Measurements from ENCODE around the gene PGLYRP4. TPM values are rescaled to one million over a fixed set of nuclear protein-coding genes. Genes with fewer than 3 reads are reported as not detected.

Gene PGLYRP4
- polyA plus RNA-seq, 1 donor: 0.31 TPM

DNA sequence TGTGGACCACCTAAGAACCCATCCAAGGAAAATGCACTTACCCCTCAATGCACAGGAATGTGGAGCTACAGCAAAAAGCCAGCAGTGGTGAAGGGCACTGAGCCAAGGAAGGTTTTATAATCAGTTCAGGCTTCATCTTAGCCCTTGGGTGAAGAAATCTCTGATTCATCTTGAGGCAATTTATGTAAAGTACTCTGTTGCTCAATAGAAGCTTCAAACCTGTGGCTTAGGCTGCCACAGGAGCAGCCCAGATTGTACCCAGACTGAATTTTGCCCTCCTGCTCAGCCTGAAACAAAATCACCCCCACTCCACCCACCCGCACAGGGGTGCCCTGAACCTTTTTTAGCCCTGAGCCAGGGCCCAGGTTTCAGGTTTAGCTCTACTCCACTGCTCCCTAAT is 26.9 kb upstream of the PGLYRP4 start, which contains the start of gene S100A12:
Gene S100A12, minus strand, starts transcription at position 111 of the 400 bp plus-strand sequence. CDS start 1,029 bp downstream, outside the sequence.
- no peaks in the 10 kb centered on the region for H3K27me3 ChIP-seq (ENCODE audit: control insufficient read depth, insufficient read depth, low read length)
- no peak within 1 kb of the TSS for H3K4me3 ChIP-seq (ENCODE audit: low read length)
- H3K9me3 ChIP-seq (ENCODE audit: control insufficient read depth, low read depth, low read length): peaks cover under 1% of the 10 kb centered on the region
- no CpG with 5 or more reads among the region's 1 CpG for WGBS (ENCODE audit: insufficient coverage, low lambda C conversion rate)
- peak; percentile 70 to 83 for DNase-seq
- H3K4me1 ChIP-seq (ENCODE audit: control insufficient read depth, insufficient read depth, low read length): peaks cover 58% of the 10 kb centered on the region
- H3K27ac ChIP-seq (ENCODE audit: low read length): peak within 1 kb of the TSS; percentile 68
- no peaks in the 10 kb centered on the region for H3K36me3 ChIP-seq (ENCODE audit: control insufficient read depth, insufficient read depth, low read length)

DNA sequence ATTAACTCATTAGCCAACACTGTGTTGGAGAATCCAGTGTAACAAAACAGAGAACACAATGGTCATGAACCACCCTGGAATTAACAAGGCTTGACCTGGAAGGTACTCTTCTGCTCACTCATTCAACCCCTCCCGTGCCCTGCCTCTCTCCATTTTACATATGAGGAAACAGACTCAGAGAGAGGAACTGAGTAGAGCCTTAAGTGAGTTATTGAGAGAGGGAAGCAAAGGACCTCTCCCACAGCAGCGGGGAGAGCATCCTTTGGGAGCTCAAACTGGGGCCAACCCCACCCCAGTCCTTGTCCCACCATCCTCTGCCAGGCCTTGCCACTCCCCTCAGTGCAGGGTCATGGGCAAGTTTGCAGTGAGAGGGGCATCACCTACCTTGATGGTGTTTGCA is 25.4 kb upstream of the PGLYRP4 start:
- H3K4me1 ChIP-seq (ENCODE audit: control insufficient read depth, insufficient read depth, low read length): peaks cover 71% of the 10 kb centered on the region
- H3K4me3 ChIP-seq (ENCODE audit: low read length): no peak overlapping the region
- H3K27ac ChIP-seq (ENCODE audit: low read length): no peak overlapping the region
- no CpG with 5 or more reads among the region's 2 CpGs for WGBS (ENCODE audit: insufficient coverage, low lambda C conversion rate)
- no peaks in the 10 kb centered on the region for H3K36me3 ChIP-seq (ENCODE audit: control insufficient read depth, insufficient read depth, low read length)
- no peak for DNase-seq
- H3K27me3 ChIP-seq (ENCODE audit: control insufficient read depth, insufficient read depth, low read length): no peaks in the 10 kb centered on the region
- no peaks in the 10 kb centered on the region for H3K9me3 ChIP-seq (ENCODE audit: control insufficient read depth, low read depth, low read length)

DNA sequence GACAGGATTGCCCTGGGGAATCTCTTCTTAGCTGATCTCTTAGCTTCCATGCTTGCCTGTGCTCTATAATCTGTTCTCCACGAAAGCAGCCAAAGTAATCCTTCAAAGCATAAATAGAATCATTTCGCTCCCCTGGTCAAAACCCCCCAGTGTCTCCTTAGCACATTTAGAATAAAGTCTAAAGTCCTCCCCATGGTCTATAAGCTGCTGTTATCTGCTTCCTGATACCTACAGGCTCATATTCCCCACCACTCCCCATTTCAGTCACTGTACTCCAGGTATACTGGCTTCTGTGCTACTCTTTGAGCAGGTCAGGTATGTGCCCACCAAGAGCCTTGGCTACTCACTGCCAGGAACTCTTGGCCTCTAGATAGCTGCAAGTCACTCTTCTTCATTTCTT is 23.9 kb upstream of the PGLYRP4 start:
- H3K4me3 ChIP-seq (ENCODE audit: low read length): no peak overlapping the region
- no peaks in the 10 kb centered on the region for H3K36me3 ChIP-seq (ENCODE audit: control insufficient read depth, insufficient read depth, low read length)
- H3K27ac ChIP-seq (ENCODE audit: low read length): peak overlapping the region; percentile 54
- H3K9me3 ChIP-seq (ENCODE audit: control insufficient read depth, low read depth, low read length): no peaks in the 10 kb centered on the region
- peaks cover 81% of the 10 kb centered on the region for H3K4me1 ChIP-seq (ENCODE audit: control insufficient read depth, insufficient read depth, low read length)
- peak; percentile 51 to 80 for DNase-seq
- no CpG with 5 or more reads among the region's 2 CpGs for WGBS (ENCODE audit: insufficient coverage, low lambda C conversion rate)
- no peaks in the 10 kb centered on the region for H3K27me3 ChIP-seq (ENCODE audit: control insufficient read depth, insufficient read depth, low read length)

DNA sequence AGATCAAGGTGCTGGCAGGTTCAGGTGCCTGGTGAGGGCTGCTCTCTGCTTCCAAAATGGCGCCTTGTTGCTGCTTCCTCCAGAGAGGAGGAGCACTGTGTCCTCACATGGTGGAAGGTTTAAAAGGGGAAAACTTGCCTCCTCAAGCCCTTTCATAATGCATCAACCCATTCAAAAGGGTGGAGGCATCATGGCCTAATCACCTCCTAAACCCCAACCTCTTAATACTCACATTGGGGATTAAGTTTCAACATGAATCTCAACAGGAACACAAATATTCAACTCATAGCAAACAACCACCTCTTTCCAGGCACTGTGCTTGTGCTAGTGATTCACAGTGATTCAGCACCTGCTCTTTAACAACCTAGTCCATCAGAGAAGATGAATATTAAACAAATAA is 22.6 kb upstream of the PGLYRP4 start:
- Histone ChIP-seq H3K9me3 (ENCODE audit: control insufficient read depth, low read depth, low read length) (no peaks in the 10 kb centered on the region), H3K4me1 (ENCODE audit: control insufficient read depth, insufficient read depth, low read length) (peaks cover 69% of the 10 kb centered on the region), H3K27ac (ENCODE audit: low read length) (no peak overlapping the region), H3K27me3 (ENCODE audit: control insufficient read depth, insufficient read depth, low read length) (no peaks in the 10 kb centered on the region), H3K4me3 (ENCODE audit: low read length) (no peak overlapping the region), H3K36me3 (ENCODE audit: control insufficient read depth, insufficient read depth, low read length) (no peaks in the 10 kb centered on the region)
- DNase-seq: no peak
- no CpG with 5 or more reads among the region's 1 CpG for WGBS (ENCODE audit: insufficient coverage, low lambda C conversion rate)

DNA sequence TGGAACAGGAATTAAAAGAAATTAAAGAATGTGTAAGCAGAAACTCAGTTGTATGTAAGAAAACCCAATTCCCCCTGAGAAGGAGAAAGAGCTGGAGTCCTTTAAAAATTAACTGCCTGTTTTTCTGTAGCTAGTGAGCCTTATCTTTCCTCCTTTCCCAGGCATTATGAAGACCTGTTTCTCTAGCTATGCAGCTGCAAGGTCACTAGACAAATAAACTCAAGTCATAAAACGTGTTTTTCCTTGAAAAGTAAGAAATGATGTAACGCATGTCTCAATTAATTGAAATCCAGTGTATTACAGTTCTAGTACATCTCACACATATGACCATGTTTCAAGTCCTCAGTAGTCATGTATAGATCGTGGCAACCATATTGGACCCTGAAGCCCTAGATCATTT is 21.5 kb upstream of the PGLYRP4 start:
- Histone ChIP-seq H3K36me3 (ENCODE audit: control insufficient read depth, insufficient read depth, low read length) (no peaks in the 10 kb centered on the region), H3K27me3 (ENCODE audit: control insufficient read depth, insufficient read depth, low read length) (no peaks in the 10 kb centered on the region), H3K4me1 (ENCODE audit: control insufficient read depth, insufficient read depth, low read length) (peaks cover 67% of the 10 kb centered on the region), H3K4me3 (ENCODE audit: low read length) (no peak overlapping the region), H3K9me3 (ENCODE audit: control insufficient read depth, low read depth, low read length) (no peaks in the 10 kb centered on the region), H3K27ac (ENCODE audit: low read length) (peak overlapping the region; percentile 59)
- WGBS (ENCODE audit: insufficient coverage, low lambda C conversion rate): no CpG with 5 or more reads among the region's 3 CpGs
- DNase-seq: peak; percentile 38 to 75

DNA sequence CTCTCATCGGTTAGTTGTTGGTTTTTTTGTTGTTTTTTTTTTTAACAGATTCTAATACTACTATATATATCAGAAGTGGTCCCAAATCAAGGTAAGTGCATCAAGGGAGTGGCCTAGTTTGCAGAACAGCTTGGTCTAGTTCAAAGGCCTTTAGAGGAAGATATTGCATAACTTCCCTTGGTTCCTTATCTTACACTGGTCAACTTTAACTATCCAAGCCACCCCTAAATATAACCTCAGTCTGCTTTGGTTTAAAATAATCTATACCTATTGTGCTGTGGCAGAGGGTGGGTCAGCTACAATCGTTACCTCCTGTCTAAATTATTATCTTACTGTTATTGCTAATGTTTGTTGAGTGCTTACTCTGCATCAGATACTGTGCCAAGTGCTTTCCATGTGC is 19.9 kb upstream of the PGLYRP4 start:
- peaks cover 72% of the 10 kb centered on the region for H3K4me1 ChIP-seq (ENCODE audit: control insufficient read depth, insufficient read depth, low read length)
- H3K4me3 ChIP-seq (ENCODE audit: low read length): no peak overlapping the region
- H3K27me3 ChIP-seq (ENCODE audit: control insufficient read depth, insufficient read depth, low read length): no peaks in the 10 kb centered on the region
- no CpG with 5 or more reads among the region's 2 CpGs for WGBS (ENCODE audit: insufficient coverage, low lambda C conversion rate)
- no peaks in the 10 kb centered on the region for H3K36me3 ChIP-seq (ENCODE audit: control insufficient read depth, insufficient read depth, low read length)
- DNase-seq: peak in 1 of 2 donors; percentile 62
- H3K27ac ChIP-seq (ENCODE audit: low read length): no peak overlapping the region
- H3K9me3 ChIP-seq (ENCODE audit: control insufficient read depth, low read depth, low read length): no peaks in the 10 kb centered on the region

DNA sequence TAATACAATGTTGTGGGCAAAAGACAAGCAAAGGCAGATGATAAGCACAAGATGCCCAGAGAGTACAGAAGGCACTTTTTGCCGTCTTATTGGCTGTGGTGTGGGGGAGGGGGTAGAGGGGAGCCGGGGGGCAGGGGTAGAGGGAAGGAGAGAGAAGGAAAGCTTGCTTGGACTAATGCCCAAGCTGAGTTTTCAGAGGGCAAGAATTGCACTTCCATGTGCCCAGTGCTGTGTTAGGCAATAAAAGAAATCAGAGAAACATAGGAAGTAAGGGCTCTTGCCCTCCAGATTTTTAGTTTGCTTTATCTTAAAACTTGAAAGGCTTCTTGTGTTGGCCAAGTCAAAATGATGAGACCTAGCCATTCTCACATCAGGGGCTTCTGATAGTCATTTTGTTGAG is 18.4 kb upstream of the PGLYRP4 start:
- Histone ChIP-seq H3K4me3 (ENCODE audit: low read length) (no peak overlapping the region), H3K27ac (ENCODE audit: low read length) (no peak overlapping the region), H3K36me3 (ENCODE audit: control insufficient read depth, insufficient read depth, low read length) (no peaks in the 10 kb centered on the region), H3K9me3 (ENCODE audit: control insufficient read depth, low read depth, low read length) (no peaks in the 10 kb centered on the region), H3K4me1 (ENCODE audit: control insufficient read depth, insufficient read depth, low read length) (peaks cover 76% of the 10 kb centered on the region), H3K27me3 (ENCODE audit: control insufficient read depth, insufficient read depth, low read length) (no peaks in the 10 kb centered on the region)
- DNase-seq: no peak
- WGBS (ENCODE audit: insufficient coverage, low lambda C conversion rate): no CpG with 5 or more reads among the region's 2 CpGs

DNA sequence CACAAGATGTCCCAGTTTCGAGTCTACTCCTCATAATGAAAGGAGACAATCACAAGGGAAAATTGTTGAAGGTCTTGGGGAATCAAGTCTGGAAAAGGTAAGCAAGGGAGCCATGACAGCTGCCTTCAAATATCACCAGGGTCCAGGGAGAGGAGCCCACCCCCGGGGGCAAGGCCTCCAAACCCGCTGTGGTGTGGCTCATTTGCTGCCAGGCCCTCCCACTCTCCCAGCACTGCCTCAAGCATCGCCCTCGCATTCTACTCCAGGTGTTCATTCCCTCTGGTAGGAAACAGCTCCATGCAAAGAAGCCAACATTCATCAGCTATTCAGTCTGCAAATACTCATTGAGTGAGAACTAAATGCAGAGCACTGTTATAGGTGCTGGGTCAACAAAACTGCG is 17.6 kb upstream of the PGLYRP4 start:
- Histone ChIP-seq H3K4me1 (ENCODE audit: control insufficient read depth, insufficient read depth, low read length) (peaks cover 70% of the 10 kb centered on the region), H3K36me3 (ENCODE audit: control insufficient read depth, insufficient read depth, low read length) (no peaks in the 10 kb centered on the region), H3K27me3 (ENCODE audit: control insufficient read depth, insufficient read depth, low read length) (no peaks in the 10 kb centered on the region), H3K27ac (ENCODE audit: low read length) (no peak overlapping the region), H3K4me3 (ENCODE audit: low read length) (no peak overlapping the region), H3K9me3 (ENCODE audit: control insufficient read depth, low read depth, low read length) (no peaks in the 10 kb centered on the region)
- DNase-seq: no peak
- WGBS (ENCODE audit: insufficient coverage, low lambda C conversion rate): 100% methylated on average over 1 of the region's 6 CpGs

DNA sequence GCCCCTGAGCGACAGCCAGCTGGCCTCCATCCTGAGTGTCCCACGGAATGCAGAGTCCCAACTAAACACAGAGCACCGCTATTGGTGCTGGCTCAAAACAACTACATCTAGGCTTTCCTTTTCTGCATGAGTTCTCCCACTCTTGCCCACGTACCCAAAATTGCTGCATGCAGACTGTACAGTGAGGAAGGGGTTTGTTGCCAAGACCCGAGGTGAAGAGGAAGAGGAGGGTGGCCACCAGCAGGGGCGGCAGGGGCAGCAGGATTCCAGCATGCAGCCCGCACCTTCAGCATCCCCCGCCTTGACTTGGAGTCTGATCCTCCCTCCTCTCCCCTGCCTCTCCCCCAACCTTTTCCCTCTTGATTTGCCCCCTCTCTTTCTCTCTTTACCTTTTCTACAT is 17.1 kb upstream of the PGLYRP4 start:
- no CpG with 5 or more reads among the region's 8 CpGs for WGBS (ENCODE audit: insufficient coverage, low lambda C conversion rate)
- no peak for DNase-seq

DNA sequence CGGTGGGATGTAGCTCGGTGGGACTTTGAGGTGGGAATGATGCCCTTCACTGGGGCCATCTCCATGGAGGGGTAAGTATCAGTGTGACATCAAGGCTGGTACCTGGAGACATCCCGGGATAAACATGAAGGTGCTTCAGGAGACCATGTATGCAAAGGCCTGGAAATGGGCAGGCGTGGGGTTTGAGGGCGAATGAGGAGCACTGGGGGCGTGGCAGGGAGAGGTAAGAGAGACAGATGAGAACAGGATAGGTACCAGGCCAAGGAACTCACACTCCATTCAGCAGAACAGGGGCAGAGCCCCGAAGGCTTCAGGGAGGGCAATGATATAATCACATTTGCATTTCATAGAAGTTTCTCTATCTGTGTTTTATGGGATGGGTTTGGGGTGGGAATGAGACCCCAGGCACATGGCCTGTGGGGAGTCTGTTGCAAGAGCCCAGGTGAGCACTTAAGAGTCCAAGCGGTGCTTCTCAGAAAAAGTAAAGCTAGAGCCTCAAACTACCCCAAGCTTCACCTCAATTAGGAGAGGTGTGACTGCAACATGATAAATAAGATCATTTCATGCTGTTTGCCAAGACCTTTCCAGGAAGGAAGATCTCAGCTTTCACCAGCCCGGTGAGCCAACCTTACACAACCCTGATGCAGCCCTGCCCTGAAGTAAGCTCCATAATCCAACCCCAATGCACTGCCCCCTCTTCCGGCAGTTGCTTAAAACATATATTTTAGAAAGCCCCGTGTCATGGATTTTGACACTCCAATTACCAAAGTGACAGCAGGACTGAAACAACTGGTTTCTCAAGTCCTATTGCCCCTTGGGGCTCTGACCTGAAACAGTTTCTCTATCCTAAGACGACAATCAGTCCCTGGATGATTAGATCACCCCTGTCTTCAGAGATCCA is 16.4 kb upstream of the PGLYRP4 start:
- Histone ChIP-seq H3K4me1 (ENCODE audit: control insufficient read depth, insufficient read depth, low read length) (peaks cover 71% of the 10 kb centered on the region), H3K4me3 (ENCODE audit: low read length) (no peak overlapping the region)

More for the DNA sequence above, 17.1 kb upstream of the PGLYRP4 start:
- Histone ChIP-seq H3K36me3 (ENCODE audit: control insufficient read depth, insufficient read depth, low read length) (no peaks in the 10 kb centered on the region), H3K4me3 (ENCODE audit: low read length) (no peak overlapping the region), H3K9me3 (ENCODE audit: control insufficient read depth, low read depth, low read length) (no peaks in the 10 kb centered on the region), H3K27ac (ENCODE audit: low read length) (no peak overlapping the region), H3K4me1 (ENCODE audit: control insufficient read depth, insufficient read depth, low read length) (peaks cover 69% of the 10 kb centered on the region), H3K27me3 (ENCODE audit: control insufficient read depth, insufficient read depth, low read length) (no peaks in the 10 kb centered on the region)

DNA sequence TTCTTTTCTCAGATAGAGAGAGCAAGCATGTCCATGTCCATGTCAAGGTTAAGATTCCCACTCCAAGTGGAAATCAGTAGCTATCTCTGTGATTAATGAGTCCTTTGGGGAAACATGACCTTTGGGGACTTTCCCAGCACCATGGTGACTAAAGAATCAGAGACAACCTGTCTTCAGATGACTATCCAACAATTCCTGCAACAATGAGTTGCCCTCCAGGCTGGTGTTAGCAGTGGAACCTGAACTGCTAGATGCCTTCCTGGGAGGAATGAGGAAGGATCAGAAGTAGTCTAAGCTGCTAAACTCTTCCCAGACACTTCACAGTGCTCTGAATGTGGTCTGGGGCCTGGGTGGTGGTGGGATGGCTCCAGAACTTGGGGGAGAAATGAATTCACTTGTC is 15.5 kb upstream of the PGLYRP4 start:
- Histone ChIP-seq H3K27me3 (ENCODE audit: control insufficient read depth, insufficient read depth, low read length) (no peaks in the 10 kb centered on the region), H3K4me1 (ENCODE audit: control insufficient read depth, insufficient read depth, low read length) (peaks cover 66% of the 10 kb centered on the region), H3K36me3 (ENCODE audit: control insufficient read depth, insufficient read depth, low read length) (no peaks in the 10 kb centered on the region), H3K27ac (ENCODE audit: low read length) (no peak overlapping the region), H3K4me3 (ENCODE audit: low read length) (no peak overlapping the region), H3K9me3 (ENCODE audit: control insufficient read depth, low read depth, low read length) (no peaks in the 10 kb centered on the region)
- DNase-seq: no peak

More for the DNA sequence above, 16.4 kb upstream of the PGLYRP4 start:
- peak in 1 of 2 donors; percentile 45 for DNase-seq
- H3K27ac ChIP-seq (ENCODE audit: low read length): no peak overlapping the region
- H3K9me3 ChIP-seq (ENCODE audit: control insufficient read depth, low read depth, low read length): no peaks in the 10 kb centered on the region
- WGBS (ENCODE audit: insufficient coverage, low lambda C conversion rate): no CpG with 5 or more reads among the region's 12 CpGs
- H3K36me3 ChIP-seq (ENCODE audit: control insufficient read depth, insufficient read depth, low read length): no peaks in the 10 kb centered on the region
- no peaks in the 10 kb centered on the region for H3K27me3 ChIP-seq (ENCODE audit: control insufficient read depth, insufficient read depth, low read length)

All from large intestine (tissue), 3 donors.